ENCODE measurements around the gene FGD2.

The FGD2 gene

GRCh38 chr6:36971921-36972673 lies 33.4 kb upstream of the FGD2 start:
- TF ChIP-seq EZH2 (IDR thresholded peaks at IDR 0.05; ENCODE audit: borderline replicate concordance, low read depth, low read length, severe bottlenecking) (no peak), CTCF (IDR thresholded peaks at IDR 0.05; ENCODE audit: borderline replicate concordance, extremely low read depth, low read length, poor library complexity, severe bottlenecking) (no peak)
- H3K9ac ChIP-seq (ENCODE audit: low read depth, low read length), result no peak overlapping the region
- no peak overlapping the region for H3K4me2 ChIP-seq (ENCODE audit: insufficient read depth, low read length)
- peaks cover 100% of the 10 kb centered on the region for H3K36me3 ChIP-seq (ENCODE audit: insufficient read depth, low read length)
- no peaks in the 10 kb centered on the region for H3K9me3 ChIP-seq (ENCODE audit: insufficient read depth, low read length, severe bottlenecking)
- peaks cover 40% of the 10 kb centered on the region for H4K20me1 ChIP-seq (ENCODE audit: insufficient read depth, low read length)
- DNase-seq (no peak), ATAC-seq (ENCODE audit: insufficient read depth, low read depth) (no peak)
- no peaks in the 10 kb centered on the region for H3K4me1 ChIP-seq (ENCODE audit: insufficient read depth, low read length)
- peaks cover 8% of the 10 kb centered on the region for H3K79me2 ChIP-seq (ENCODE audit: insufficient read depth, low read length)
- H3K4me3 ChIP-seq (ENCODE audit: low read depth in 1 of 2, low read length in 2 of 2), result no peak overlapping the region
- H3K27me3 ChIP-seq (ENCODE audit: insufficient read depth, low read length, poor library complexity), result no peaks in the 10 kb centered on the region
- no peak overlapping the region for H2AFZ ChIP-seq (ENCODE audit: low read depth, low read length)
- H3K27ac ChIP-seq (ENCODE audit: low read length), result no peak overlapping the region

DNA sequence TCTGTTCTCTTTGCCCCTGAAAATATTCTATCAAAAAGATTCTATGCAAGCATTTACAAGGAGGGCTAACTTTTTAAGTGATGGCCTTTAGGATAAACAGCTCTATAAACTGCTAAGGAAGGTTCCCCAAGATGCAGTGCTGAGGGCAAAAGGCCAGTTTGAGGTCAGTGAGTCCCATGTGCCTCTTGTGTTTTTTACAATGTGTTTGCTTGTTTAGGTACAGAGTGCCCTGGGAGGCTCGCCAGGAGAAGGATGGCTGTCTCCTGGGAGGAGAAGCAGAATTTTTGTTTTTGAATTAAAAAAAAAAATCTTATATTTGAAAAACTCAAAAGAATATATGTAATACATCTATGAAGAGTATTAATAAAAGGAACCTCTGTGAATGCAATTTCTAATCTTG lies 32.3 kb upstream of the FGD2 start:
- Histone ChIP-seq H3K79me2 (ENCODE audit: insufficient read depth, low read length) (peaks cover 17% of the 10 kb centered on the region), H3K36me3 (ENCODE audit: insufficient read depth, low read length) (peaks cover 100% of the 10 kb centered on the region), H3K27me3 (ENCODE audit: insufficient read depth, low read length, poor library complexity) (no peaks in the 10 kb centered on the region), H3K4me2 (ENCODE audit: insufficient read depth, low read length) (no peak overlapping the region), H4K20me1 (ENCODE audit: insufficient read depth, low read length) (peaks cover 51% of the 10 kb centered on the region), H3K27ac (ENCODE audit: low read length) (no peak overlapping the region), H2AFZ (ENCODE audit: low read depth, low read length) (no peak overlapping the region), H3K4me3 (ENCODE audit: low read depth in 1 of 2, low read length in 2 of 2) (no peak overlapping the region), H3K9me3 (ENCODE audit: insufficient read depth, low read length, severe bottlenecking) (no peaks in the 10 kb centered on the region), H3K4me1 (ENCODE audit: insufficient read depth, low read length) (no peaks in the 10 kb centered on the region), H3K9ac (ENCODE audit: low read depth, low read length) (no peak overlapping the region)
- no peak for TF ChIP-seq EZH2 (IDR thresholded peaks at IDR 0.05; ENCODE audit: borderline replicate concordance, low read depth, low read length, severe bottlenecking)
- no peak for TF ChIP-seq CTCF (IDR thresholded peaks at IDR 0.05; ENCODE audit: borderline replicate concordance, extremely low read depth, low read length, poor library complexity, severe bottlenecking)
- DNase-seq (no peak), ATAC-seq (ENCODE audit: insufficient read depth, low read depth) (no peak)

- no peak overlapping the region for H2AFZ ChIP-seq (ENCODE audit: low read depth, low read length)
- DNase-seq (no peak), ATAC-seq (ENCODE audit: insufficient read depth, low read depth) (no peak)
- H3K27ac ChIP-seq (ENCODE audit: low read length), result no peak overlapping the region
- H3K9ac ChIP-seq (ENCODE audit: low read depth, low read length), result no peak overlapping the region
- peaks cover 21% of the 10 kb centered on the region for H3K79me2 ChIP-seq (ENCODE audit: insufficient read depth, low read length)
- H4K20me1 ChIP-seq (ENCODE audit: insufficient read depth, low read length), result peaks cover 51% of the 10 kb centered on the region
- TF ChIP-seq CTCF (IDR thresholded peaks at IDR 0.05; ENCODE audit: borderline replicate concordance, extremely low read depth, low read length, poor library complexity, severe bottlenecking) (no peak), EZH2 (IDR thresholded peaks at IDR 0.05; ENCODE audit: borderline replicate concordance, low read depth, low read length, severe bottlenecking) (no peak)
- no peaks in the 10 kb centered on the region for H3K27me3 ChIP-seq (ENCODE audit: insufficient read depth, low read length, poor library complexity)
- H3K4me3 ChIP-seq (ENCODE audit: low read depth in 1 of 2, low read length in 2 of 2), result no peak overlapping the region
- no peak overlapping the region for H3K4me2 ChIP-seq (ENCODE audit: insufficient read depth, low read length)
- H3K36me3 ChIP-seq (ENCODE audit: insufficient read depth, low read length), result peaks cover 100% of the 10 kb centered on the region
- no peaks in the 10 kb centered on the region for H3K4me1 ChIP-seq (ENCODE audit: insufficient read depth, low read length)
- no peaks in the 10 kb centered on the region for H3K9me3 ChIP-seq (ENCODE audit: insufficient read depth, low read length, severe bottlenecking)
These were observed 31.8 kb upstream of the FGD2 start for GRCh38 chr6:36973647-36974046.

Measured in DND-41 (cell line).